ENCODE measurements around the gene LRCH4.

DNA sequence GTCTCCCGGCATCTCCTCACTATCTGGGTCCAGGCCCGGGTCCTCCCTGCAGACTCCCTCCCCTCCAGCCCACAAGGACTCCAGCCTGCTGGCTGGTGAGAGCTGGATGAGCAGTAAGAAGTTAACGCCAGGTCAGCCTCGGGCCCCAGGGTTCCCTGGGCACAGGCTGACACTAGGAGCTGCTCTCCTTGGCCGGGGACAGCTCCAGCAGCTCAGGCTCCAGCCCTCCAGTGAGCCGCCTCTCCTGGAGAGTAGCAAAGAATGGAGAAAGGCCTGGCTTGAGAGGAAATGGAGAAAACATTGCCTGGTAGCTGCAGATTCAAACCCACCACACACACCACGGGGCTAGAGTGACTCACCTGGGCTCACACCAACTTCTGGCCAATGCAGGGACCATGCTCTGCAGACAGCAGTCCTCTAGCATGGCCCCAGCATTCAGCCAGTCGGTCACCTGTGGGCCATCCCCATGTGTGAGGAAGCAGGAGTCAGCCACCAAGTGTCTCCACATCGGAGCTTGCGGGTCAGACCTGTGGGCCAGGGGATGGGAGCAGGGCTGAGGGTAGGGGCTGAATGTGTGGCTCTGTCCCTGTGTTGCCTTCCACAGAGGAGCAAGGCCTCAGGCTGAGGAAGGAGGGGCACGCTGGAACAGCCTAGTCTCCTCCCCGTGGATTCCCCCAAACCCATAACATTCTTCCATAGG lies 18.7 kb downstream of the LRCH4 start:
- TF ChIP-seq, protein P1, sequence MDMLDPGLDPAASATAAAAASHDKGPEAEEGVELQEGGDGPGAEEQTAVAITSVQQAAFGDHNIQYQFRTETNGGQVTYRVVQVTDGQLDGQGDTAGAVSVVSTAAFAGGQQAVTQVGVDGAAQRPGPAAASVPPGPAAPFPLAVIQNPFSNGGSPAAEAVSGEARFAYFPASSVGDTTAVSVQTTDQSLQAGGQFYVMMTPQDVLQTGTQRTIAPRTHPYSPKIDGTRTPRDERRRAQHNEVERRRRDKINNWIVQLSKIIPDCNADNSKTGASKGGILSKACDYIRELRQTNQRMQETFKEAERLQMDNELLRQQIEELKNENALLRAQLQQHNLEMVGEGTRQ (IDR thresholded peaks at IDR 0.05), result no peak
- TF ChIP-seq, protein P2, sequence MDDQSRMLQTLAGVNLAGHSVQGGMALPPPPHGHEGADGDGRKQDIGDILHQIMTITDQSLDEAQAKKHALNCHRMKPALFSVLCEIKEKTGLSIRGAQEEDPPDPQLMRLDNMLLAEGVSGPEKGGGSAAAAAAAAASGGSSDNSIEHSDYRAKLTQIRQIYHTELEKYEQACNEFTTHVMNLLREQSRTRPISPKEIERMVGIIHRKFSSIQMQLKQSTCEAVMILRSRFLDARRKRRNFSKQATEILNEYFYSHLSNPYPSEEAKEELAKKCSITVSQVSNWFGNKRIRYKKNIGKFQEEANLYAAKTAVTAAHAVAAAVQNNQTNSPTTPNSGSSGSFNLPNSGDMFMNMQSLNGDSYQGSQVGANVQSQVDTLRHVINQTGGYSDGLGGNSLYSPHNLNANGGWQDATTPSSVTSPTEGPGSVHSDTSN (IDR thresholded peaks at IDR 0.05), result no peak
- TF ChIP-seq EP300 (IDR thresholded peaks at IDR 0.05), result no peak
- TF ChIP-seq CHD2 (IDR thresholded peaks at IDR 0.05; ENCODE audit: low read length, partially characterized antibody), result no peak
- TF ChIP-seq, protein P3, sequence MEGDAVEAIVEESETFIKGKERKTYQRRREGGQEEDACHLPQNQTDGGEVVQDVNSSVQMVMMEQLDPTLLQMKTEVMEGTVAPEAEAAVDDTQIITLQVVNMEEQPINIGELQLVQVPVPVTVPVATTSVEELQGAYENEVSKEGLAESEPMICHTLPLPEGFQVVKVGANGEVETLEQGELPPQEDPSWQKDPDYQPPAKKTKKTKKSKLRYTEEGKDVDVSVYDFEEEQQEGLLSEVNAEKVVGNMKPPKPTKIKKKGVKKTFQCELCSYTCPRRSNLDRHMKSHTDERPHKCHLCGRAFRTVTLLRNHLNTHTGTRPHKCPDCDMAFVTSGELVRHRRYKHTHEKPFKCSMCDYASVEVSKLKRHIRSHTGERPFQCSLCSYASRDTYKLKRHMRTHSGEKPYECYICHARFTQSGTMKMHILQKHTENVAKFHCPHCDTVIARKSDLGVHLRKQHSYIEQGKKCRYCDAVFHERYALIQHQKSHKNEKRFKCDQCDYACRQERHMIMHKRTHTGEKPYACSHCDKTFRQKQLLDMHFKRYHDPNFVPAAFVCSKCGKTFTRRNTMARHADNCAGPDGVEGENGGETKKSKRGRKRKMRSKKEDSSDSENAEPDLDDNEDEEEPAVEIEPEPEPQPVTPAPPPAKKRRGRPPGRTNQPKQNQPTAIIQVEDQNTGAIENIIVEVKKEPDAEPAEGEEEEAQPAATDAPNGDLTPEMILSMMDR (IDR thresholded peaks at IDR 0.05), result no peak
- TF ChIP-seq EHMT2 (IDR thresholded peaks at IDR 0.05; ENCODE audit: low read depth), result no peak
- TF ChIP-seq, protein P4, sequence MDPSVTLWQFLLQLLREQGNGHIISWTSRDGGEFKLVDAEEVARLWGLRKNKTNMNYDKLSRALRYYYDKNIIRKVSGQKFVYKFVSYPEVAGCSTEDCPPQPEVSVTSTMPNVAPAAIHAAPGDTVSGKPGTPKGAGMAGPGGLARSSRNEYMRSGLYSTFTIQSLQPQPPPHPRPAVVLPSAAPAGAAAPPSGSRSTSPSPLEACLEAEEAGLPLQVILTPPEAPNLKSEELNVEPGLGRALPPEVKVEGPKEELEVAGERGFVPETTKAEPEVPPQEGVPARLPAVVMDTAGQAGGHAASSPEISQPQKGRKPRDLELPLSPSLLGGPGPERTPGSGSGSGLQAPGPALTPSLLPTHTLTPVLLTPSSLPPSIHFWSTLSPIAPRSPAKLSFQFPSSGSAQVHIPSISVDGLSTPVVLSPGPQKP (IDR thresholded peaks at IDR 0.05; ENCODE audit: low read depth, low read length), result no peak
- TF ChIP-seq ZC3H11A (IDR thresholded peaks at IDR 0.05), result no peak

Measured in A549 (cell line).